Measurements from ENCODE around the gene IL19.

IL19 gene

GRCh38 chr1:206846487-206846886 is 75.9 kb downstream of the IL19 start:
- no peak for DNase-seq (ENCODE audit: low read depth in 1 of 2, low spot score in 1 of 2)
- no peak overlapping the region for H3K27ac ChIP-seq (replicated peaks)
- no peaks in the 10 kb centered on the region for H3K27me3 ChIP-seq (ENCODE audit: insufficient read depth, poor library complexity, severe bottlenecking)
- TF ChIP-seq CTCF (IDR thresholded peaks at IDR 0.05; ENCODE audit: insufficient read depth, low read length) (no peak), SPI1 (IDR thresholded peaks at IDR 0.05; ENCODE audit: borderline replicate concordance, low read depth) (no peak), GABPA (IDR thresholded peaks at IDR 0.05; ENCODE audit: low read depth) (no peak), REST (IDR thresholded peaks at IDR 0.05; ENCODE audit: insufficient replicate concordance, low read depth) (no peak), POLR2AphosphoS5 (IDR thresholded peaks at IDR 0.05; ENCODE audit: low read depth) (no peak)
- H3K4me3 ChIP-seq (replicated peaks; ENCODE audit: insufficient read depth, low read length), result no peak overlapping the region

GRCh38 chr1:206847337-206847834 is 76.8 kb downstream of the IL19 start:
- TF ChIP-seq CTCF (IDR thresholded peaks at IDR 0.05; ENCODE audit: insufficient read depth, low read length), result no peak
- no peak for TF ChIP-seq POLR2AphosphoS5 (IDR thresholded peaks at IDR 0.05; ENCODE audit: low read depth)
- TF ChIP-seq SPI1 (IDR thresholded peaks at IDR 0.05; ENCODE audit: borderline replicate concordance, low read depth), result no peak
- no peak for TF ChIP-seq REST (IDR thresholded peaks at IDR 0.05; ENCODE audit: insufficient replicate concordance, low read depth)
- Histone ChIP-seq H3K27ac (replicated peaks) (no peak overlapping the region), H3K27me3 (ENCODE audit: insufficient read depth, poor library complexity, severe bottlenecking) (no peaks in the 10 kb centered on the region), H3K4me3 (replicated peaks; ENCODE audit: insufficient read depth, low read length) (no peak overlapping the region)
- DNase-seq (ENCODE audit: low read depth in 1 of 2, low spot score in 1 of 2), result no peak

- no peak for TF ChIP-seq POLR2AphosphoS5 (IDR thresholded peaks at IDR 0.05; ENCODE audit: low read depth)
- TF ChIP-seq GABPA (IDR thresholded peaks at IDR 0.05; ENCODE audit: low read depth), result no peak
- no peak for TF ChIP-seq CTCF (IDR thresholded peaks at IDR 0.05; ENCODE audit: insufficient read depth, low read length)
- no peak for TF ChIP-seq SPI1 (IDR thresholded peaks at IDR 0.05; ENCODE audit: borderline replicate concordance, low read depth)
- no peak for TF ChIP-seq REST (IDR thresholded peaks at IDR 0.05; ENCODE audit: insufficient replicate concordance, low read depth)
- Histone ChIP-seq H3K4me3 (replicated peaks; ENCODE audit: insufficient read depth, low read length) (no peak overlapping the region), H3K27me3 (ENCODE audit: insufficient read depth, poor library complexity, severe bottlenecking) (no peaks in the 10 kb centered on the region), H3K27ac (replicated peaks) (no peak overlapping the region)
- DNase-seq (ENCODE audit: low read depth in 1 of 2, low spot score in 1 of 2), result no peak
Observed at GRCh38 chr1:206847946-206848345, 77.4 kb downstream of the IL19 start.
